Measurements from ENCODE around the gene TANGO2. TPM values are rescaled to one million over a fixed set of nuclear protein-coding genes. Genes with fewer than 3 reads are reported as not detected.

The TANGO2 gene
- total and polyA plus RNA-seq, 3 donors from 2014 or later, result 13.5 to 21.5 (median 19.0) TPM

- peaks cover 8% of the 10 kb centered on the region for H3K4me1 ChIP-seq
- TF ChIP-seq POLR2A (IDR thresholded peaks at IDR 0.05) (no peak), CTCF (IDR thresholded peaks at IDR 0.05) (no peak)
- intact Hi-C loops (cut with DNase I; ENCODE audit: low total_unique reads), result no loop called here
Observed at GRCh38 chr22:19986410-19987341, 34.2 kb upstream of the TANGO2 start.

GRCh38 chr22:19987394-19988306, 33.3 kb upstream of the TANGO2 start:
- intact Hi-C loops (cut with DNase I; ENCODE audit: low total_unique reads), result no loop called here

More at GRCh38 chr22:19986410-19987341, 34.2 kb upstream of the TANGO2 start:
- Histone ChIP-seq H3K36me3 (ENCODE audit: low read depth, missing control alignments) (no peaks in the 10 kb centered on the region), H3K9me3 (no peaks in the 10 kb centered on the region), H3K27me3 (no peaks in the 10 kb centered on the region), H3K4me3 (peak overlapping the region; percentile 62 to 79), H3K27ac (peak overlapping the region in 1 of 2 donors; percentile 71)
- peak; percentile 80 for DNase-seq
- WGBS, 2 donors, result 2 to 4% methylated on average over 5 to 33 of the region's 76 CpGs

GRCh38 chr22:19988331-19988808, 32.5 kb upstream of the TANGO2 start:
- Histone ChIP-seq H3K4me3 (no peak overlapping the region), H3K36me3 (ENCODE audit: low read depth, missing control alignments) (no peaks in the 10 kb centered on the region), H3K9me3 (no peaks in the 10 kb centered on the region), H3K27me3 (no peaks in the 10 kb centered on the region), H3K4me1 (peaks cover 8% of the 10 kb centered on the region), H3K27ac (no peak overlapping the region)
- WGBS, 2 donors, result 92 to 97% methylated on average over 8 to 9 of the region's 9 CpGs
- no peak for DNase-seq
- TF ChIP-seq CTCF (IDR thresholded peaks at IDR 0.05), result no peak
- TF ChIP-seq POLR2A (IDR thresholded peaks at IDR 0.05), result no peak
- intact Hi-C loops (cut with DNase I; ENCODE audit: low total_unique reads), result no loop called here

More at GRCh38 chr22:19987394-19988306, 33.3 kb upstream of the TANGO2 start:
- 50 to 63% methylated on average over 12 to 24 of the region's 24 CpGs for WGBS, 2 donors
- Histone ChIP-seq H3K36me3 (ENCODE audit: low read depth, missing control alignments) (no peaks in the 10 kb centered on the region), H3K4me1 (peaks cover 8% of the 10 kb centered on the region), H3K27ac (no peak overlapping the region), H3K9me3 (no peaks in the 10 kb centered on the region), H3K27me3 (no peaks in the 10 kb centered on the region), H3K4me3 (no peak overlapping the region)
- TF ChIP-seq CTCF (IDR thresholded peaks at IDR 0.05) (no peak), POLR2A (IDR thresholded peaks at IDR 0.05) (no peak)
- no peak for DNase-seq

GRCh38 chr22:19988965-19989724, 31.8 kb upstream of the TANGO2 start:
- TF ChIP-seq POLR2A (IDR thresholded peaks at IDR 0.05), result no peak
- TF ChIP-seq CTCF (IDR thresholded peaks at IDR 0.05), result no peak
- no peak for DNase-seq
- 81 to 85% methylated on average over 6 to 18 of the region's 18 CpGs for WGBS, 2 donors
- Histone ChIP-seq H3K4me1 (peaks cover 8% of the 10 kb centered on the region), H3K36me3 (ENCODE audit: low read depth, missing control alignments) (no peaks in the 10 kb centered on the region), H3K27ac (no peak overlapping the region), H3K4me3 (no peak overlapping the region), H3K27me3 (no peaks in the 10 kb centered on the region), H3K9me3 (no peaks in the 10 kb centered on the region)
- intact Hi-C loops (cut with DNase I; ENCODE audit: low total_unique reads), result no loop called here
